Neural cell (in vitro differentiated cells): ENCODE measurements around the gene MAGI2. TPM values are rescaled to one million over a fixed set of nuclear protein-coding genes. Genes with fewer than 3 reads are reported as not detected.

Experiments
- H2AFZ ChIP-seq: fragments of 200-600, 300-800 bp; sonication (generic), shearing (Covaris generic); 2 replicates; pipeline ENCODE4 v1.6.0; 2014; ENCODE audit warnings: low read depth, mild to moderate bottlenecking, antibody characterized with exemption, low read length, moderate library complexity
- H3F3A ChIP-seq: fragments of 200-600 bp; shearing (Covaris generic); 2 replicates; pipeline ENCODE4 v1.6.1; 2016; ENCODE audit warnings: mild to moderate bottlenecking, moderate library complexity, mixed read lengths, antibody characterized with exemption, low read length; ENCODE audit not compliant: insufficient read depth, poor library complexity, severe bottlenecking
- H3K27ac ChIP-seq: fragments of 200-600, 300-800 bp; sonication (generic), shearing (Covaris generic); 2 replicates; pipeline ENCODE4 v1.5.1; 2014; ENCODE audit warnings: mild to moderate bottlenecking, low read length, moderate library complexity
- H3K27me3 ChIP-seq: fragments of 300-800, 200-600 bp; sonication (generic), shearing (Covaris generic); 2 replicates; pipeline ENCODE4 v1.6.0; 2014; ENCODE audit warnings: mild to moderate bottlenecking, low read depth, low read length, moderate library complexity; ENCODE audit not compliant: insufficient read depth
- H3K36me3 ChIP-seq: fragments of 300-800, 200-600 bp; sonication (generic), shearing (Covaris generic); 2 replicates; pipeline ENCODE4 v1.5.1; 2014; ENCODE audit warnings: mild to moderate bottlenecking, antibody characterized with exemption, low read length, moderate library complexity; ENCODE audit not compliant: insufficient read depth
- H3K4me2 ChIP-seq: fragments of 300-800, 200-600 bp; sonication (generic), shearing (Covaris generic); 2 replicates; pipeline ENCODE4 v1.6.0; 2014; ENCODE audit warnings: mild to moderate bottlenecking, low read length
- H3K4me3 ChIP-seq: fragments of 300-800, 200-600 bp; sonication (generic), shearing (Covaris generic); 2 replicates; pipeline ENCODE4 v1.5.1; 2014; ENCODE audit warnings: mild to moderate bottlenecking, low read length, moderate library complexity
- H3K79me2 ChIP-seq: fragments of 200-600 bp; shearing (Covaris generic); replicated peaks from 2 replicates; pipeline ENCODE4 v1.6.0; 2014; ENCODE audit warnings: mild to moderate bottlenecking, low read length, moderate library complexity; ENCODE audit not compliant: insufficient read depth
- H3K9ac ChIP-seq: fragments of 300-800, 200-600 bp; sonication (generic), shearing (Covaris generic); 2 replicates; pipeline ENCODE4 v1.6.1; 2016; ENCODE audit warnings: mild to moderate bottlenecking, low read length, mixed read lengths
- H3K9me2 ChIP-seq: fragments of 200-600 bp; shearing (Covaris generic); 2 replicates; pipeline ENCODE4 v1.6.1; 2016; ENCODE audit warnings: mild to moderate bottlenecking, low read length, mixed read lengths; ENCODE audit not compliant: insufficient read depth
- H3K9me3 ChIP-seq: fragments of 200-600, 300-800 bp; sonication (generic), shearing (Covaris generic); 2 replicates; pipeline ENCODE4 v1.6.1; 2016; ENCODE audit warnings: mild to moderate bottlenecking, mixed run types, low read length, moderate library complexity, mixed read lengths
- H4K20me1 ChIP-seq: fragments of 200-600 bp; shearing (Covaris generic); 2 replicates; pipeline ENCODE4 v1.6.1; 2016; ENCODE audit warnings: mild to moderate bottlenecking, mixed run types; ENCODE audit not compliant: insufficient read depth
- CTCF ChIP-seq: fragments of 450-650 bp; IDR thresholded peaks from 2 replicates; pipeline ENCODE4 v1.5.1; 2014; ENCODE audit warnings: antibody characterized with exemption, mild to moderate bottlenecking, moderate library complexity; ENCODE audit not compliant: poor library complexity, severe bottlenecking
- EP300 ChIP-seq: fragments of 450-650 bp; conservative IDR thresholded peaks from 2 replicates; pipeline ENCODE4 v1.6.1; 2014; ENCODE audit warnings: antibody characterized with exemption, mild to moderate bottlenecking, moderate library complexity; ENCODE audit not compliant: poor library complexity, severe bottlenecking
- EZH2 ChIP-seq: fragments of 200-600, 300-800 bp; shearing (Covaris generic), sonication (generic); IDR thresholded peaks from 2 replicates; pipeline ENCODE4 v1.6.1; 2014; ENCODE audit warnings: antibody characterized with exemption, low read length, borderline replicate concordance, mild to moderate bottlenecking; ENCODE audit not compliant: insufficient read depth, poor library complexity, severe bottlenecking
- MXI1 ChIP-seq: fragments of 450-650 bp; conservative IDR thresholded peaks from 2 replicates; pipeline ENCODE4 v1.6.1; 2014; ENCODE audit warnings: antibody characterized with exemption, mild to moderate bottlenecking; ENCODE audit not compliant: poor library complexity, severe bottlenecking
- POLR2AphosphoS5 ChIP-seq: IDR thresholded peaks from 2 replicates; pipeline ENCODE4 v1.6.1; 2012
- RAD21 ChIP-seq: fragments of 450-650 bp; conservative IDR thresholded peaks from 2 replicates; pipeline ENCODE4 v1.6.1; 2014; ENCODE audit warnings: antibody characterized with exemption, mild to moderate bottlenecking, moderate library complexity
- REST ChIP-seq: IDR thresholded peaks from 2 replicates; pipeline ENCODE4 v1.6.1; 2012; ENCODE audit warnings: borderline replicate concordance
- SMC3 ChIP-seq: fragments of 450-650 bp; conservative IDR thresholded peaks from 2 replicates; pipeline ENCODE4 v1.6.1; 2014; ENCODE audit warnings: antibody characterized with exemption, mild to moderate bottlenecking, moderate library complexity; ENCODE audit not compliant: poor library complexity
- TAF1 ChIP-seq: IDR thresholded peaks from 2 replicates; pipeline ENCODE4 v1.6.1; 2012; ENCODE audit warnings: low read depth
- polyA plus RNA-seq: library from polyadenylated mRNA; depleted of rRNA; stranded (reverse); fragments of >200 nt; gene quantifications from 2 replicates; pipeline ENCODE4 v1.2.3, GENCODE V29; 2014

MAGI2 gene
- polyA plus RNA-seq, 1 donor from 2014 or later, result 19.3 TPM

- H2AFZ ChIP-seq, result no peak overlapping the region
- no peaks in the 10 kb centered on the region for H3K27me3 ChIP-seq
- TF ChIP-seq EZH2 (no peak), POLR2AphosphoS5 (no peak), TAF1 (no peak), REST (no peak), EP300 (no peak), SMC3 (no peak), RAD21 (no peak), MXI1 (no peak), CTCF (no peak)
Measured at GRCh38 chr7:78792006-78792405, 661.5 kb downstream of the MAGI2 start.

GRCh38 chr7:78788464-78788863 is 665.0 kb downstream of the MAGI2 start:
- Histone ChIP-seq H3K79me2 (no peaks in the 10 kb centered on the region), H3K9ac (no peak overlapping the region), H3K4me2 (no peak overlapping the region), H3K9me2 (no peaks in the 10 kb centered on the region), H3K4me3 (no peak overlapping the region), H4K20me1 (no peaks in the 10 kb centered on the region), H3K27me3 (no peaks in the 10 kb centered on the region), H3F3A (no peaks in the 10 kb centered on the region), H3K36me3 (no peaks in the 10 kb centered on the region), H2AFZ (no peak overlapping the region), H3K9me3 (no peaks in the 10 kb centered on the region), H3K27ac (no peak overlapping the region)
- TF ChIP-seq MXI1, result no peak
- TF ChIP-seq SMC3, result no peak
- no peak for TF ChIP-seq CTCF
- no peak for TF ChIP-seq RAD21
- no peak for TF ChIP-seq EZH2
- no peak for TF ChIP-seq TAF1
- no peak for TF ChIP-seq REST
- no peak for TF ChIP-seq EP300
- no peak for TF ChIP-seq POLR2AphosphoS5

More at GRCh38 chr7:78792006-78792405, 661.5 kb downstream of the MAGI2 start:
- peaks cover 6% of the 10 kb centered on the region for H3K9me3 ChIP-seq
- H3K36me3 ChIP-seq, result no peaks in the 10 kb centered on the region
- H3F3A ChIP-seq, result no peaks in the 10 kb centered on the region
- no peak overlapping the region for H3K4me2 ChIP-seq
- no peaks in the 10 kb centered on the region for H4K20me1 ChIP-seq
- no peaks in the 10 kb centered on the region for H3K9me2 ChIP-seq
- no peak overlapping the region for H3K9ac ChIP-seq
- H3K79me2 ChIP-seq, result no peaks in the 10 kb centered on the region
- H3K4me3 ChIP-seq, result no peak overlapping the region
- H3K27ac ChIP-seq, result no peak overlapping the region
